A673 (cell line): ENCODE measurements around the gene PDIA4. TPM values are rescaled to one million over a fixed set of nuclear protein-coding genes. Genes with fewer than 3 reads are reported as not detected.

Source experiments
- BruUV-seq: library from RNA; stranded (reverse); fragments of 400-500 nt; replicated peaks from 2 replicates; lab custom pipeline; 2021; lab: Mats Ljungman, UMichigan
- CTCF ChIA-PET: fragments of 300-600 bp; sonication (Branson Sonifier 250); formaldehyde crosslinking; loops from one replicate; lab custom pipeline; 2022; ENCODE audit warnings: antibody characterized with exemption; lab: Charles Lee
- POLR2A ChIA-PET: fragments of 300-600 bp; sonication (Branson Sonifier 250); formaldehyde crosslinking; loops from one replicate; lab custom pipeline; 2022; ENCODE audit warnings: antibody characterized with exemption; ENCODE audit not compliant: low non-redundant PET; lab: Charles Lee
- DNase-seq: peaks from one replicate; pipeline ENCODE4 v3.0.0-alpha.2; 2015; ENCODE audit warnings: low spot score
- H3K27ac ChIP-seq: fragments of 200-600 bp; sonication (generic); 2 replicates; pipeline ENCODE4 v1.5.1; 2016; ENCODE audit warnings: mixed run types, low read depth, mild to moderate bottlenecking, mixed read lengths, antibody characterized with exemption, low read length; ENCODE audit not compliant: poor library complexity, severe bottlenecking
- H3K27me3 ChIP-seq: fragments of 200-600 bp; sonication (generic); replicated peaks from 2 replicates; pipeline ENCODE4 v1.6.1; 2017; ENCODE audit warnings: mixed run types, low read depth, mild to moderate bottlenecking, mixed read lengths, antibody characterized with exemption, low read length; ENCODE audit not compliant: insufficient read depth, poor library complexity
- H3K36me3 ChIP-seq: fragments of 200-600 bp; sonication (generic); 2 replicates; pipeline ENCODE4 v1.6.1; 2016; ENCODE audit warnings: mixed run types, mild to moderate bottlenecking, mixed read lengths, antibody characterized with exemption, low read length; ENCODE audit not compliant: insufficient read depth, poor library complexity, severe bottlenecking
- H3K4me1 ChIP-seq: fragments of 200-600 bp; sonication (generic); 2 replicates; pipeline ENCODE4 v1.6.1; 2017; ENCODE audit warnings: mixed run types, mild to moderate bottlenecking, mixed read lengths, antibody characterized with exemption, low read length; ENCODE audit not compliant: insufficient read depth, poor library complexity, severe bottlenecking
- H3K4me3 ChIP-seq: fragments of 200-600 bp; sonication (generic); 2 replicates; pipeline ENCODE4 v1.5.1; 2016; ENCODE audit warnings: low read depth, mixed run types, mild to moderate bottlenecking, mixed read lengths, low read length; ENCODE audit not compliant: poor library complexity, severe bottlenecking
- H3K9me3 ChIP-seq: fragments of 200-600 bp; sonication (generic); 2 replicates; pipeline ENCODE4 v1.6.1; 2016; ENCODE audit warnings: mixed run types, low read depth, mild to moderate bottlenecking, mixed read lengths, antibody characterized with exemption, low read length; ENCODE audit not compliant: poor library complexity, severe bottlenecking
- EZH2 ChIP-seq: fragments of 200-600 bp; sonication (generic); IDR thresholded peaks from 2 replicates; pipeline ENCODE4 v1.6.1; 2017; ENCODE audit warnings: borderline replicate concordance, low read depth, mild to moderate bottlenecking, mixed read lengths, antibody characterized with exemption, low read length; ENCODE audit not compliant: poor library complexity, severe bottlenecking
- intact Hi-C: fragments of 100-400 bp; cut with micrococcal nuclease; formaldehyde crosslinking; loops from one replicate; pipeline ENCODE4 v1.10.0; 2022; ENCODE audit not compliant: unreplicated experiment
- total RNA-seq: library from RNA; stranded (reverse); gene quantifications from 2 replicates; pipeline ENCODE4 v1.2.3, GENCODE V29; 2021
- TF ChIP-seq, protein P1 (sequence below): fragments of 300-800, 200-600 bp; sonication (generic); conservative IDR thresholded peaks from 2 replicates; pipeline ENCODE4 v1.5.1; 2017; ENCODE audit warnings: low read depth, mild to moderate bottlenecking, antibody characterized with exemption, low read length, moderate library complexity, mixed read lengths

PDIA4 gene
- total RNA-seq, 1 experiment from 2014 or later: 235 TPM

DNA sequence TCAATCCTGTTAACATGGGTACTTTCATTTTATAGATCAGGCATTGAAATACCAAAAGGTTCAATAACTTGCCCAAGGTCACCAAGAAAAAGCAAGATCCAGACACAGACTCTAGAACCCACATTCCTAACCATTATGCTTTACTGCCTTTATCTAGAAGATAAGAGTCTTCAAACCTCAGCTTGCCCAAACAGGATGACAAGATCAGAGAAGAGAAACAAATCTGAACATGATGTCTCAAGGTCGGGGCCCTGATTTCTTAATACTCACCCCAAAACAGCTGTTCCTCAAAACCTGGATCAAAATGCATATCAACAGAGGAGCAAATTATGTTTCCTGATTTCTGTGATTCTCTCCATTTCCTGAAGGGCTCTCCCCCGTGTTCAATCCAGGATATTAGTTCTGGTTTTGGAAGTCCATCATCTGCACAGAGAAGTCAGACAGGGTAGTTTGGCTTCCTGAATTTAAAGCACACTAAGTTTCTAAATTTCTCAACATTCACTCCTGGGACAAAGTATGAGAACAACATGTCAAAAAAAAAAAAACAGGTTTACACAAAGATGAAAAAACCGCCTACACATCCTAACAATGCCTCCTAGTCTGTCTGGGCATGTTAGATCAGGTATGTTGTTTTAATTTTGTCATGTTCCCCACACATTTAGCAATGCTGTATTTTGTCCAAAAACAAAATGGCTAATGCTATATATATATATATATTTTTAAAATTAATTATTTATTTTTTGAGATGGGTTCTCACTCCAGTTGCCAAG, 46.0 kb upstream of the PDIA4 start:
- no TSS peak for BruUV-seq

DNA sequence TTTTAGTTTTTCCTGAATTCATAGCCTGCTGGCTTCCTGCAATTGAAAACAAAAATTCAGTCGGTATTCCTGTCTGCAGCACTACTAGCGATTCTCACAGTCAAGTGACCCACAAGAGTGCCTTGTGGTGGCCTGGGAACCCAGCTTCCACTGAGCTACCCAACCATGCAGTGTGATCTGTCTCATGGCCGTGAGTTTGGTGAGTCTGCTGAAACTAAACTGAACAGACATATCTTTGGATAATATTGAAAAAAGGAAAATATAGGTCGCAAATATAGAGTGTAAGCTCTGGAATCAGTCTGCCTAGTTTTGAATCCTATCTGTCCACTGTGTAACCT, 44.1 kb upstream of the PDIA4 start:
- POLR2A ChIA-PET: no interaction called here

More for the DNA sequence above, 46.0 kb upstream of the PDIA4 start:
- ChIA-PET CTCF (no interaction called here), POLR2A (no interaction called here)
- intact Hi-C loops: no loop called here
- Histone ChIP-seq H3K9me3 (no peaks in the 10 kb centered on the region), H3K4me1 (no peaks in the 10 kb centered on the region), H3K27ac (no peak overlapping the region), H3K36me3 (peaks cover 24% of the 10 kb centered on the region), H3K27me3 (no peaks in the 10 kb centered on the region), H3K4me3 (no peak overlapping the region)
- TF ChIP-seq, protein P1, sequence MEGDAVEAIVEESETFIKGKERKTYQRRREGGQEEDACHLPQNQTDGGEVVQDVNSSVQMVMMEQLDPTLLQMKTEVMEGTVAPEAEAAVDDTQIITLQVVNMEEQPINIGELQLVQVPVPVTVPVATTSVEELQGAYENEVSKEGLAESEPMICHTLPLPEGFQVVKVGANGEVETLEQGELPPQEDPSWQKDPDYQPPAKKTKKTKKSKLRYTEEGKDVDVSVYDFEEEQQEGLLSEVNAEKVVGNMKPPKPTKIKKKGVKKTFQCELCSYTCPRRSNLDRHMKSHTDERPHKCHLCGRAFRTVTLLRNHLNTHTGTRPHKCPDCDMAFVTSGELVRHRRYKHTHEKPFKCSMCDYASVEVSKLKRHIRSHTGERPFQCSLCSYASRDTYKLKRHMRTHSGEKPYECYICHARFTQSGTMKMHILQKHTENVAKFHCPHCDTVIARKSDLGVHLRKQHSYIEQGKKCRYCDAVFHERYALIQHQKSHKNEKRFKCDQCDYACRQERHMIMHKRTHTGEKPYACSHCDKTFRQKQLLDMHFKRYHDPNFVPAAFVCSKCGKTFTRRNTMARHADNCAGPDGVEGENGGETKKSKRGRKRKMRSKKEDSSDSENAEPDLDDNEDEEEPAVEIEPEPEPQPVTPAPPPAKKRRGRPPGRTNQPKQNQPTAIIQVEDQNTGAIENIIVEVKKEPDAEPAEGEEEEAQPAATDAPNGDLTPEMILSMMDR: no peak
- no peak for TF ChIP-seq EZH2
- no peak for DNase-seq

GRCh38 chr7:149071641-149072437, 43.5 kb upstream of the PDIA4 start:
- Histone ChIP-seq H3K4me3 (no peak overlapping the region), H3K27me3 (no peaks in the 10 kb centered on the region), H3K9me3 (no peaks in the 10 kb centered on the region), H3K36me3 (peaks cover 24% of the 10 kb centered on the region), H3K27ac (no peak overlapping the region), H3K4me1 (no peaks in the 10 kb centered on the region)
- no TSS peak for BruUV-seq
- ChIA-PET CTCF (no interaction called here), POLR2A (no interaction called here)
- no peak for TF ChIP-seq EZH2
- TF ChIP-seq, protein P1: 0 out of 2 replicates have a peak, but pooled peaks have one; percentile 25
- no peak for DNase-seq
- intact Hi-C loops: no loop called here

More for the DNA sequence above, 44.1 kb upstream of the PDIA4 start:
- no peaks in the 10 kb centered on the region for H3K4me1 ChIP-seq
- CTCF ChIA-PET: no interaction called here
- intact Hi-C loops: no loop called here
- no peak overlapping the region for H3K27ac ChIP-seq
- no peak for DNase-seq
- no peak overlapping the region for H3K4me3 ChIP-seq
- no TSS peak for BruUV-seq
- peaks cover 24% of the 10 kb centered on the region for H3K36me3 ChIP-seq
- TF ChIP-seq, protein P1: no peak
- TF ChIP-seq EZH2: no peak
- no peaks in the 10 kb centered on the region for H3K9me3 ChIP-seq
- no peaks in the 10 kb centered on the region for H3K27me3 ChIP-seq
